ENCODE data around the gene NAB1.

DNA sequence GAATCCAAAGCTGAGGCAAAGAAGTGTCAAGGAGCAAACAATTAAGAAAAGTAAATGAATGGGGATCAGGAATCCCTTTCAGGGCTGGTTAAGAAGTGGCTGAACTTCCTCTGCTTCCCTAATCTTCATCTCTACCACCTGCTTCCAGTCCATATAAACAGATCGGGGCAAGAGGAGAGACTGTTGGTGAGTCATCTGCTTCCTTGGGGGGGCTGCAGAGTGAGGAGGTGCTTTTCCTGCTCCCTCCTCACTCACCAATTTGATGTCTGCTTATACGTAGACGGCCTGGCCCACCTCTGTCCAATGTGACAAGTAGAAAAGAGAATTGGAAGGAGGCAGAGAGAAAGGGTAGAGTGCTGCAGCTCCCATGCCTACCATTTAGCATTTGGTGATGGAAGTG, 68.4 kb downstream of the NAB1 start:
- TF ChIP-seq, protein P1, sequence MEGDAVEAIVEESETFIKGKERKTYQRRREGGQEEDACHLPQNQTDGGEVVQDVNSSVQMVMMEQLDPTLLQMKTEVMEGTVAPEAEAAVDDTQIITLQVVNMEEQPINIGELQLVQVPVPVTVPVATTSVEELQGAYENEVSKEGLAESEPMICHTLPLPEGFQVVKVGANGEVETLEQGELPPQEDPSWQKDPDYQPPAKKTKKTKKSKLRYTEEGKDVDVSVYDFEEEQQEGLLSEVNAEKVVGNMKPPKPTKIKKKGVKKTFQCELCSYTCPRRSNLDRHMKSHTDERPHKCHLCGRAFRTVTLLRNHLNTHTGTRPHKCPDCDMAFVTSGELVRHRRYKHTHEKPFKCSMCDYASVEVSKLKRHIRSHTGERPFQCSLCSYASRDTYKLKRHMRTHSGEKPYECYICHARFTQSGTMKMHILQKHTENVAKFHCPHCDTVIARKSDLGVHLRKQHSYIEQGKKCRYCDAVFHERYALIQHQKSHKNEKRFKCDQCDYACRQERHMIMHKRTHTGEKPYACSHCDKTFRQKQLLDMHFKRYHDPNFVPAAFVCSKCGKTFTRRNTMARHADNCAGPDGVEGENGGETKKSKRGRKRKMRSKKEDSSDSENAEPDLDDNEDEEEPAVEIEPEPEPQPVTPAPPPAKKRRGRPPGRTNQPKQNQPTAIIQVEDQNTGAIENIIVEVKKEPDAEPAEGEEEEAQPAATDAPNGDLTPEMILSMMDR (IDR thresholded peaks at IDR 0.05), result no peak
- no peak for TF ChIP-seq POLR2AphosphoS5 (IDR thresholded peaks at IDR 0.05; ENCODE audit: low read depth, low read length)
- TF ChIP-seq, protein P2, sequence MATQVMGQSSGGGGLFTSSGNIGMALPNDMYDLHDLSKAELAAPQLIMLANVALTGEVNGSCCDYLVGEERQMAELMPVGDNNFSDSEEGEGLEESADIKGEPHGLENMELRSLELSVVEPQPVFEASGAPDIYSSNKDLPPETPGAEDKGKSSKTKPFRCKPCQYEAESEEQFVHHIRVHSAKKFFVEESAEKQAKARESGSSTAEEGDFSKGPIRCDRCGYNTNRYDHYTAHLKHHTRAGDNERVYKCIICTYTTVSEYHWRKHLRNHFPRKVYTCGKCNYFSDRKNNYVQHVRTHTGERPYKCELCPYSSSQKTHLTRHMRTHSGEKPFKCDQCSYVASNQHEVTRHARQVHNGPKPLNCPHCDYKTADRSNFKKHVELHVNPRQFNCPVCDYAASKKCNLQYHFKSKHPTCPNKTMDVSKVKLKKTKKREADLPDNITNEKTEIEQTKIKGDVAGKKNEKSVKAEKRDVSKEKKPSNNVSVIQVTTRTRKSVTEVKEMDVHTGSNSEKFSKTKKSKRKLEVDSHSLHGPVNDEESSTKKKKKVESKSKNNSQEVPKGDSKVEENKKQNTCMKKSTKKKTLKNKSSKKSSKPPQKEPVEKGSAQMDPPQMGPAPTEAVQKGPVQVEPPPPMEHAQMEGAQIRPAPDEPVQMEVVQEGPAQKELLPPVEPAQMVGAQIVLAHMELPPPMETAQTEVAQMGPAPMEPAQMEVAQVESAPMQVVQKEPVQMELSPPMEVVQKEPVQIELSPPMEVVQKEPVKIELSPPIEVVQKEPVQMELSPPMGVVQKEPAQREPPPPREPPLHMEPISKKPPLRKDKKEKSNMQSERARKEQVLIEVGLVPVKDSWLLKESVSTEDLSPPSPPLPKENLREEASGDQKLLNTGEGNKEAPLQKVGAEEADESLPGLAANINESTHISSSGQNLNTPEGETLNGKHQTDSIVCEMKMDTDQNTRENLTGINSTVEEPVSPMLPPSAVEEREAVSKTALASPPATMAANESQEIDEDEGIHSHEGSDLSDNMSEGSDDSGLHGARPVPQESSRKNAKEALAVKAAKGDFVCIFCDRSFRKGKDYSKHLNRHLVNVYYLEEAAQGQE (IDR thresholded peaks at IDR 0.05; ENCODE audit: insufficient read depth in 1 of 2, low read depth in 2 of 2, low read length in 1 of 2), result no peak

Data from Panc1 (cell line).